ENCODE measurements around the gene BACH2. TPM values are rescaled to one million over a fixed set of nuclear protein-coding genes. Genes with fewer than 3 reads are reported as not detected.
"Not testable (repeated sequence)": the region's sequence is repeated elsewhere in the genome, so short reads cannot be mapped to it uniquely, and the experiment has no call there.

Gene BACH2
- polyA plus RNA-seq, 1 donor from 2014 or later, result 45.5 TPM

GRCh38 chr6:90212274-90212673, 84.4 kb downstream of the BACH2 start:
- Histone ChIP-seq H3K79me2 (replicated peaks; ENCODE audit: insufficient read depth, low read length) (peaks cover 42% of the 10 kb centered on the region), H3K27ac (ENCODE audit: low read length) (no peak overlapping the region), H3K4me3 (ENCODE audit: low read length) (no peak overlapping the region), H4K20me1 (ENCODE audit: insufficient read depth) (no peaks in the 10 kb centered on the region), H3K9me2 (ENCODE audit: insufficient read depth, low read length) (no peaks in the 10 kb centered on the region), H3K4me2 (ENCODE audit: low read length) (no peak overlapping the region), H3K36me3 (ENCODE audit: insufficient read depth, low read length) (no peaks in the 10 kb centered on the region), H3K9ac (ENCODE audit: low read length) (no peak overlapping the region), H3F3A (ENCODE audit: insufficient read depth, low read length, poor library complexity, severe bottlenecking) (peaks cover 9% of the 10 kb centered on the region), H2AFZ (ENCODE audit: low read depth, low read length) (no peak overlapping the region), H3K9me3 (ENCODE audit: low read length) (no peaks in the 10 kb centered on the region), H3K27me3 (ENCODE audit: insufficient read depth, low read depth, low read length) (no peaks in the 10 kb centered on the region)
- TF ChIP-seq EP300 (conservative IDR thresholded peaks at IDR 0.05; ENCODE audit: poor library complexity, severe bottlenecking) (no peak), REST (IDR thresholded peaks at IDR 0.05; ENCODE audit: borderline replicate concordance) (no peak), TAF1 (IDR thresholded peaks at IDR 0.05; ENCODE audit: low read depth) (no peak), SMC3 (conservative IDR thresholded peaks at IDR 0.05; ENCODE audit: poor library complexity) (no peak), EZH2 (IDR thresholded peaks at IDR 0.05; ENCODE audit: borderline replicate concordance, insufficient read depth, low read length, poor library complexity, severe bottlenecking) (no peak), POLR2AphosphoS5 (IDR thresholded peaks at IDR 0.05) (no peak), CTCF (IDR thresholded peaks at IDR 0.05; ENCODE audit: poor library complexity, severe bottlenecking) (no peak)

- H2AFZ ChIP-seq (ENCODE audit: low read depth, low read length), result no peak overlapping the region
- H3K27me3 ChIP-seq (ENCODE audit: insufficient read depth, low read depth, low read length), result no peaks in the 10 kb centered on the region
- TF ChIP-seq RAD21 (conservative IDR thresholded peaks at IDR 0.05) (no peak), CTCF (IDR thresholded peaks at IDR 0.05; ENCODE audit: poor library complexity, severe bottlenecking) (no peak), MXI1 (conservative IDR thresholded peaks at IDR 0.05; ENCODE audit: poor library complexity, severe bottlenecking) (no peak), TAF1 (IDR thresholded peaks at IDR 0.05; ENCODE audit: low read depth) (no peak), EP300 (conservative IDR thresholded peaks at IDR 0.05; ENCODE audit: poor library complexity, severe bottlenecking) (no peak), POLR2AphosphoS5 (IDR thresholded peaks at IDR 0.05) (no peak), SMC3 (conservative IDR thresholded peaks at IDR 0.05; ENCODE audit: poor library complexity) (no peak), REST (IDR thresholded peaks at IDR 0.05; ENCODE audit: borderline replicate concordance) (no peak), EZH2 (IDR thresholded peaks at IDR 0.05; ENCODE audit: borderline replicate concordance, insufficient read depth, low read length, poor library complexity, severe bottlenecking) (no peak)
- no peaks in the 10 kb centered on the region for H3K9me3 ChIP-seq (ENCODE audit: low read length)
- H3K4me2 ChIP-seq (ENCODE audit: low read length), result no peak overlapping the region
- no peak overlapping the region for H3K9ac ChIP-seq (ENCODE audit: low read length)
- no peak overlapping the region for H3K27ac ChIP-seq (ENCODE audit: low read length)
- no peaks in the 10 kb centered on the region for H3K36me3 ChIP-seq (ENCODE audit: insufficient read depth, low read length)
- no peaks in the 10 kb centered on the region for H4K20me1 ChIP-seq (ENCODE audit: insufficient read depth)
- peaks cover 58% of the 10 kb centered on the region for H3K79me2 ChIP-seq (replicated peaks; ENCODE audit: insufficient read depth, low read length)
- no peak overlapping the region for H3K4me3 ChIP-seq (ENCODE audit: low read length)
- H3K9me2 ChIP-seq (ENCODE audit: insufficient read depth, low read length), result no peaks in the 10 kb centered on the region
- no peaks in the 10 kb centered on the region for H3F3A ChIP-seq (ENCODE audit: insufficient read depth, low read length, poor library complexity, severe bottlenecking)
These were observed 87.1 kb downstream of the BACH2 start for GRCh38 chr6:90209527-90209926.

GRCh38 chr6:90208690-90209089, 88.0 kb downstream of the BACH2 start:
- not testable (repeated sequence) for H3K9me2 ChIP-seq (ENCODE audit: insufficient read depth, low read length); H4K20me1 ChIP-seq (ENCODE audit: insufficient read depth); H3F3A ChIP-seq (ENCODE audit: insufficient read depth, low read length, poor library complexity, severe bottlenecking); H3K9me3 ChIP-seq (ENCODE audit: low read length); H3K4me3 ChIP-seq (ENCODE audit: low read length); H2AFZ ChIP-seq (ENCODE audit: low read depth, low read length); H3K27me3 ChIP-seq (ENCODE audit: insufficient read depth, low read depth, low read length); H3K27ac ChIP-seq (ENCODE audit: low read length); H3K4me2 ChIP-seq (ENCODE audit: low read length); H3K36me3 ChIP-seq (ENCODE audit: insufficient read depth, low read length); H3K9ac ChIP-seq (ENCODE audit: low read length)
- H3K79me2 ChIP-seq (replicated peaks; ENCODE audit: insufficient read depth, low read length), result peaks cover 54% of the 10 kb centered on the region
